IMR-90 (cell line): ENCODE results near the gene CROCC2. TPM values are rescaled to one million over a fixed set of nuclear protein-coding genes. Genes with fewer than 3 reads are reported as not detected.

Source experiments
- ATAC-seq: fragments of 200-7000 bp; cut with Tn5 transposase; 2 replicates; pipeline ENCODE4 v1.9.1; 2020; ENCODE audit warnings: low read depth, mild to moderate bottlenecking, moderate library complexity
- BruUV-seq: library from RNA; stranded (reverse); fragments of 400-500 nt; replicated peaks from 2 replicates; lab custom pipeline; 2021; lab: Mats Ljungman, UMichigan
- CTCF ChIA-PET: fragments of 300-600 bp; formaldehyde crosslinking; extraction: SDS; loops from one replicate; lab custom pipeline; 2021; ENCODE audit warnings: antibody characterized with exemption; lab: Yijun Ruan, JAX
- POLR2A ChIA-PET: fragments of 300-600 bp; sonication (Branson Sonifier 250); formaldehyde crosslinking; loops from one replicate; lab custom pipeline; 2022; ENCODE audit warnings: antibody characterized with exemption; ENCODE audit not compliant: unreplicated experiment; lab: Charles Lee
- DNase-seq: peaks from one replicate; pipeline ENCODE4 v3.0.0; 2013
- H2AFZ ChIP-seq: replicated peaks from 2 replicates; pipeline ENCODE3; 2013; ENCODE audit warnings: low read length, mild to moderate bottlenecking; ENCODE audit not compliant: poor library complexity
- H2AK5ac ChIP-seq: 2 replicates; pipeline ENCODE4 v1.6.1; 2013; ENCODE audit warnings: low read depth, low read length, inconsistent platforms
- H2AK9ac ChIP-seq: replicated peaks from 2 replicates; pipeline ENCODE3; 2013; ENCODE audit warnings: mild to moderate bottlenecking, low read depth, low read length, moderate library complexity; ENCODE audit not compliant: poor library complexity
- H2BK120ac ChIP-seq: 2 replicates; pipeline ENCODE4 v1.6.1; 2013; ENCODE audit warnings: low read depth, low read length, inconsistent platforms
- H2BK15ac ChIP-seq: 3 replicates; pipeline ENCODE4 v1.6.1; 2013; ENCODE audit warnings: low read depth, low read length, inconsistent platforms
- H2BK20ac ChIP-seq: 2 replicates; pipeline ENCODE4 v1.6.1; 2013; ENCODE audit warnings: low read depth, mild to moderate bottlenecking, inconsistent platforms, low read length, moderate library complexity
- H2BK5ac ChIP-seq: 2 replicates; pipeline ENCODE4 v1.6.1; 2013; ENCODE audit warnings: mild to moderate bottlenecking, low read depth, low read length, inconsistent platforms; ENCODE audit not compliant: poor library complexity, severe bottlenecking
- H3K14ac ChIP-seq: replicated peaks from 2 replicates; pipeline ENCODE4 v1.6.1; 2013; ENCODE audit warnings: low read depth, low read length, inconsistent platforms
- H3K18ac ChIP-seq: 2 replicates; pipeline ENCODE4 v1.6.1; 2013; ENCODE audit warnings: low read depth, low read length, control low read depth
- H3K23ac ChIP-seq: 2 replicates; pipeline ENCODE4 v1.6.1; 2013; ENCODE audit warnings: low read depth, low read length, inconsistent platforms
- H3K27ac ChIP-seq: 2 replicates; pipeline ENCODE4 v1.5.1; 2013; ENCODE audit warnings: mild to moderate bottlenecking, control low read depth, low read length; ENCODE audit not compliant: insufficient read depth
- H3K27me3 ChIP-seq: 2 replicates; pipeline ENCODE4 v1.6.1; 2013; ENCODE audit warnings: low read length; ENCODE audit not compliant: control insufficient read depth, insufficient read depth
- H3K36me3 ChIP-seq: 2 replicates; pipeline ENCODE4 v1.6.1; 2013; ENCODE audit warnings: low read length, mixed read lengths; ENCODE audit not compliant: control insufficient read depth, insufficient read depth
- H3K4ac ChIP-seq: 2 replicates; pipeline ENCODE4 v1.6.1; 2013; ENCODE audit warnings: low read depth, low read length, inconsistent platforms
- H3K4me1 ChIP-seq: 2 replicates; pipeline ENCODE4 v1.6.1; 2013; ENCODE audit warnings: low read length, mixed read lengths; ENCODE audit not compliant: control insufficient read depth, insufficient read depth
- H3K4me2 ChIP-seq: 2 replicates; pipeline ENCODE4 v1.6.1; 2013; ENCODE audit warnings: low read depth, mild to moderate bottlenecking, control low read depth, low read length, moderate library complexity
- H3K4me3 ChIP-seq: 2 replicates; pipeline ENCODE4 v1.5.1; 2013; ENCODE audit warnings: low read depth, mild to moderate bottlenecking, control low read depth, low read length, moderate library complexity; ENCODE audit not compliant: insufficient read depth
- H3K56ac ChIP-seq: 2 replicates; pipeline ENCODE4 v1.6.1; 2013; ENCODE audit warnings: low read length, inconsistent platforms; ENCODE audit not compliant: insufficient read depth; ENCODE audit errors: extremely low read depth
- H3K79me1 ChIP-seq, 2 experiments: 2 replicates each; pipeline ENCODE4 v1.6.1; 2013; ENCODE audit warnings: low read length in 2 of 2, inconsistent platforms in 1 of 2, low read depth in 1 of 2
- H3K9ac ChIP-seq: 2 replicates; pipeline ENCODE4 v1.6.1; 2013; ENCODE audit warnings: low read depth, low read length, control low read depth
- H3K9me1 ChIP-seq: 2 replicates; pipeline ENCODE4 v1.6.1; 2013; ENCODE audit warnings: low read length, inconsistent platforms; ENCODE audit not compliant: insufficient read depth
- H3K9me3 ChIP-seq: 2 replicates; pipeline ENCODE4 v1.6.1; 2013; ENCODE audit warnings: low read length; ENCODE audit not compliant: control insufficient read depth, insufficient read depth
- H4K20me1 ChIP-seq: 2 replicates; pipeline ENCODE4 v1.6.1; 2013; ENCODE audit warnings: low read length, inconsistent platforms; ENCODE audit not compliant: insufficient read depth
- H4K5ac ChIP-seq: 2 replicates; pipeline ENCODE4 v1.6.1; 2013; ENCODE audit warnings: mild to moderate bottlenecking, low read depth, low read length, control low read depth
- H4K8ac ChIP-seq, 2 experiments: 2 replicates each; pipeline ENCODE4 v1.6.1; 2013; ENCODE audit warnings: low read depth in 2 of 2, low read length in 2 of 2, control low read depth in 1 of 2, inconsistent platforms in 1 of 2
- H4K91ac ChIP-seq: 2 replicates; pipeline ENCODE4 v1.6.1; 2013; ENCODE audit warnings: low read depth, low read length, inconsistent platforms; ENCODE audit not compliant: insufficient read depth
- BHLHE40 ChIP-seq: fragments of 150-350 bp; IDR thresholded peaks from 2 replicates; pipeline ENCODE4 v1.6.1; 2016; ENCODE audit warnings: mild to moderate bottlenecking, low read depth, low read length
- CEBPB ChIP-seq: IDR thresholded peaks from 2 replicates; pipeline ENCODE4 v1.6.1; 2012; ENCODE audit warnings: low read depth, low read length, improper control_type of control experiment
- CHD1 ChIP-seq: IDR thresholded peaks from 2 replicates; pipeline ENCODE4 v1.6.1; 2012; ENCODE audit warnings: low read depth, low read length, improper control_type of control experiment
- CTCF ChIP-seq: conservative IDR thresholded peaks from 2 replicates; pipeline ENCODE4 v1.5.1; 2012; ENCODE audit warnings: mild to moderate bottlenecking, low read depth, low read length, improper control_type of control experiment
- ELK1 ChIP-seq: fragments of 150-350 bp; IDR thresholded peaks from 2 replicates; pipeline ENCODE4 v1.6.1; 2016; ENCODE audit warnings: low read depth, mild to moderate bottlenecking, low read length, moderate library complexity, borderline replicate concordance
- FOS ChIP-seq: fragments of 150-350 bp; IDR thresholded peaks from 2 replicates; pipeline ENCODE4 v1.6.1; 2016; ENCODE audit warnings: low read depth, low read length
- MAFK ChIP-seq: IDR thresholded peaks from 2 replicates; pipeline ENCODE4 v1.6.1; 2012; ENCODE audit warnings: low read depth, low read length, improper control_type of control experiment
- MAZ ChIP-seq: IDR thresholded peaks from 2 replicates; pipeline ENCODE4 v1.6.1; 2012; ENCODE audit warnings: low read depth, mild to moderate bottlenecking, low read length, improper control_type of control experiment, moderate library complexity, borderline replicate concordance
- MXI1 ChIP-seq: IDR thresholded peaks from 2 replicates; pipeline ENCODE4 v1.6.1; 2012; ENCODE audit warnings: low read depth, mild to moderate bottlenecking, low read length, moderate library complexity, borderline replicate concordance
- NFE2L2 ChIP-seq: fragments of 150-350 bp; IDR thresholded peaks from 2 replicates; pipeline ENCODE4 v1.6.1; 2016; ENCODE audit warnings: low read depth, mild to moderate bottlenecking, low read length
- POLR2A ChIP-seq: IDR thresholded peaks from 2 replicates; pipeline ENCODE4 v1.6.1; 2012; ENCODE audit warnings: mild to moderate bottlenecking, low read depth, low read length
- RAD21 ChIP-seq: IDR thresholded peaks from 2 replicates; pipeline ENCODE4 v1.6.1; 2012; ENCODE audit warnings: low read length, improper control_type of control experiment
- RCOR1 ChIP-seq: IDR thresholded peaks from 2 replicates; pipeline ENCODE4 v1.6.1; 2012; ENCODE audit warnings: mild to moderate bottlenecking, low read length, improper control_type of control experiment; ENCODE audit not compliant: insufficient replicate concordance
- RFX5 ChIP-seq: IDR thresholded peaks from 2 replicates; pipeline ENCODE4 v1.8.0; 2012; ENCODE audit warnings: low read depth, mild to moderate bottlenecking, low read length, moderate library complexity
- SMC3 ChIP-seq: fragments of 150-350 bp; IDR thresholded peaks from 2 replicates; pipeline ENCODE4 v1.6.1; 2016; ENCODE audit warnings: low read depth, mild to moderate bottlenecking, antibody characterized with exemption, low read length, moderate library complexity
- USF2 ChIP-seq: fragments of 150-350 bp; IDR thresholded peaks from 2 replicates; pipeline ENCODE4 v1.6.1; 2017; ENCODE audit warnings: mild to moderate bottlenecking, antibody characterized with exemption, low read length, low read depth
- WGBS, 2 experiments: methylation state at CpG; one replicate each; pipeline versions ENCODE4 v1.1.5 to v1.1.7; 2013; ENCODE audit warnings: missing lambda C conversion rate in 2 of 2; ENCODE audit not compliant: insufficient read length in 1 of 2; ENCODE audit errors: extremely low coverage in 2 of 2; 5-methylcytosine and 5-hydroxymethylcytosine counted together
- dilution Hi-C: fragments of 300-500 bp; cut with HindIII; formaldehyde crosslinking; loops from one replicate; pipeline ENCODE4 v1.14.3; 2018; ENCODE audit warnings: low sequenced_read_pairs; ENCODE audit not compliant: unreplicated experiment
- in situ Hi-C: fragments of 300-500 bp; cut with MboI; formaldehyde crosslinking; loops from 3 replicates; pipeline ENCODE4 v1.14.3; 2019; ENCODE audit warnings: low sequenced_read_pairs, inconsistent platforms, mixed read lengths
- intact Hi-C: fragments of 100-400 bp; cut with micrococcal nuclease; formaldehyde crosslinking; loops from 2 replicates; pipeline ENCODE4 v1.10.0; 2022
- polyA plus RNA-seq, 3 experiments: library from polyadenylated mRNA; depleted of rRNA; stranded (reverse); fragments of >200 nt; gene quantifications; 2 replicates each; pipeline ENCODE4 v1.2.3, GENCODE V29; 2012; ENCODE audit warnings: low replicate concordance in 1 of 3
- total RNA-seq: library from RNA; depleted of rRNA; stranded (reverse); fragments of >200 nt; gene quantifications from 2 replicates; pipeline ENCODE4 v1.2.3, GENCODE V29; 2012

CROCC2 gene
- total and polyA plus RNA-seq, 2 of the 4 experiments (the other 2 are of a cell fraction): not detected

GRCh38 chr2:240965905-240966456 is 59.8 kb downstream of the CROCC2 start:
- 63% methylated on average over 8 of the region's 28 CpGs; no CpG with 5 or more reads in 1 of the 2 experiments for WGBS, 2 experiments
- H3K9me3 ChIP-seq: peaks cover 5% of the 10 kb centered on the region; the same call in 1 of the 2 replicates
- TF ChIP-seq RAD21 (no peak), MAFK (no peak), CTCF (no peak), FOS (no peak), USF2 (no peak), MAZ (no peak), RFX5 (no peak), SMC3 (no peak), POLR2A (no peak), CEBPB (no peak), ELK1 (no peak), CHD1 (no peak), MXI1 (no peak), BHLHE40 (no peak), NFE2L2 (no peak), RCOR1 (no peak)

More at GRCh38 chr2:240965905-240966456, 59.8 kb downstream of the CROCC2 start:
- DNase-seq (no peak), ATAC-seq (no peak)
- POLR2A ChIA-PET: no interaction called here
- no TSS peak for BruUV-seq
- Histone ChIP-seq H3K9me1 (peaks cover 10% of the 10 kb centered on the region), H2AK9ac (no peak overlapping the region), H2BK15ac (no peak overlapping the region), H2BK120ac (no peak overlapping the region), H4K91ac (no peak overlapping the region), H2BK20ac (no peak overlapping the region), H3K4me1 (peaks cover 14% of the 10 kb centered on the region; the same call in 1 of the 2 replicates), H3K23ac (no peak overlapping the region), H3K56ac (no peak overlapping the region), H3K27me3 (peaks cover 2% of the 10 kb centered on the region; the same call in 1 of the 2 replicates), H3K27ac (no peak overlapping the region), H4K20me1 (no peaks in the 10 kb centered on the region), H3K4me3 (no peak overlapping the region), H4K5ac (no peak overlapping the region), H3K14ac (no peak overlapping the region), H2AFZ (no peak overlapping the region), H2BK5ac (no peak overlapping the region), H4K8ac (no peak overlapping the region), H3K4me2 (no peak overlapping the region), H3K9ac (no peak overlapping the region), H3K79me1 (no peaks in the 10 kb centered on the region), H3K4ac (no peak overlapping the region), H3K18ac (no peak overlapping the region), H3K36me3 (no peaks in the 10 kb centered on the region), H2AK5ac (no peak overlapping the region)
- CTCF ChIA-PET: no interaction called here
- intact Hi-C loops: no loop called here
- in situ Hi-C loops: no loop called here
- dilution Hi-C loops: no loop called here
